RWPE2 (cell line): ENCODE results near the gene MEIOC.
"Not testable (repeated sequence)": the region's sequence is repeated elsewhere in the genome, so short reads cannot be mapped to it uniquely, and the experiment has no call there.

Source experiments
- ATAC-seq: fragments of 200-7000 bp; cut with Tn5 transposase; 3 replicates; pipeline ENCODE4 v1.9.1; 2021; ENCODE audit warnings: low read depth
- DNase-seq: peaks from one replicate; pipeline ENCODE4 v3.0.0-alpha.2; 2020; ENCODE audit warnings: low spot score
- H3K27ac ChIP-seq: fragments of 450-650 bp; 2 replicates; pipeline ENCODE4 v1.5.1; 2017; ENCODE audit warnings: mild to moderate bottlenecking; ENCODE audit not compliant: poor library complexity, severe bottlenecking
- H3K27me3 ChIP-seq: fragments of 250-450 bp; sonication (Bioruptor Pico); 2 replicates; pipeline ENCODE4 v1.5.1; 2021; ENCODE audit warnings: mild to moderate bottlenecking, moderate library complexity; ENCODE audit not compliant: insufficient read depth, poor library complexity, severe bottlenecking
- H3K36me3 ChIP-seq: fragments of 250-450 bp; sonication (Bioruptor Pico); 2 replicates; pipeline ENCODE4 v1.5.1; 2020; ENCODE audit warnings: low read depth, mild to moderate bottlenecking, moderate library complexity
- H3K4me1 ChIP-seq: fragments of 250-450 bp; sonication (Bioruptor Pico); 2 replicates; pipeline ENCODE4 v1.5.1; 2021; ENCODE audit warnings: mild to moderate bottlenecking, moderate library complexity; ENCODE audit not compliant: insufficient read depth, poor library complexity, severe bottlenecking
- H3K4me3 ChIP-seq: fragments of 250-450 bp; sonication (Bioruptor Pico); 2 replicates; pipeline ENCODE4 v1.5.1; 2021; ENCODE audit warnings: mild to moderate bottlenecking, moderate library complexity; ENCODE audit not compliant: severe bottlenecking
- H3K9me3 ChIP-seq: fragments of 250-450 bp; sonication (Bioruptor Pico); 2 replicates; pipeline ENCODE4 v1.5.1; 2021; ENCODE audit warnings: mild to moderate bottlenecking, moderate library complexity; ENCODE audit not compliant: severe bottlenecking
- TF ChIP-seq, protein P1 (sequence below): fragments of 450-650 bp; IDR thresholded peaks from one replicate; pipeline ENCODE4 v1.5.1; 2017; ENCODE audit warnings: mild to moderate bottlenecking, moderate library complexity; ENCODE audit not compliant: poor library complexity, severe bottlenecking

MEIOC gene

DNA sequence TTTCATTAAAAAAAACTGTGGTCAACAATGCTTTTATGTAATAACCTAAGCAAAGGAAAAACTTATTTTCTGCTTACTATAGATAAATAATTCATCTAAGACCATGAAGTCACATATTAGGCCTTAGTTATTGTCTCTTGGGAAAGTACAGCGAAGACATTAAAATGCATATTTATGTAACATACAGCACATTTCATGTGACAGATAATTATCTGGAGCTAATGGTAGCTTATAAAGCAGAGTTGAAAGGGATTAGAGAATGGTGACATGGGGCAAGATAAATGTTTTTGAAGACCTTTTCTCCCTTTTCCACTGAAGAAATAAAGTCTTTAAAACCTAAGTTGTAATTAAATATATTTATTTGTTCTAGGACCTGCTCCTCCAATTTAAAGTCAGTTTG is 9.7 kb downstream of the MEIOC start:
- DNase-seq: no peak
- no peaks in the 10 kb centered on the region for H3K4me1 ChIP-seq
- H3K27me3 ChIP-seq: no peaks in the 10 kb centered on the region
- no peak for ATAC-seq
- H3K36me3 ChIP-seq: peaks cover 39% of the 10 kb centered on the region
- no peak overlapping the region for H3K27ac ChIP-seq
- no peak overlapping the region for H3K4me3 ChIP-seq
- TF ChIP-seq, protein P1, sequence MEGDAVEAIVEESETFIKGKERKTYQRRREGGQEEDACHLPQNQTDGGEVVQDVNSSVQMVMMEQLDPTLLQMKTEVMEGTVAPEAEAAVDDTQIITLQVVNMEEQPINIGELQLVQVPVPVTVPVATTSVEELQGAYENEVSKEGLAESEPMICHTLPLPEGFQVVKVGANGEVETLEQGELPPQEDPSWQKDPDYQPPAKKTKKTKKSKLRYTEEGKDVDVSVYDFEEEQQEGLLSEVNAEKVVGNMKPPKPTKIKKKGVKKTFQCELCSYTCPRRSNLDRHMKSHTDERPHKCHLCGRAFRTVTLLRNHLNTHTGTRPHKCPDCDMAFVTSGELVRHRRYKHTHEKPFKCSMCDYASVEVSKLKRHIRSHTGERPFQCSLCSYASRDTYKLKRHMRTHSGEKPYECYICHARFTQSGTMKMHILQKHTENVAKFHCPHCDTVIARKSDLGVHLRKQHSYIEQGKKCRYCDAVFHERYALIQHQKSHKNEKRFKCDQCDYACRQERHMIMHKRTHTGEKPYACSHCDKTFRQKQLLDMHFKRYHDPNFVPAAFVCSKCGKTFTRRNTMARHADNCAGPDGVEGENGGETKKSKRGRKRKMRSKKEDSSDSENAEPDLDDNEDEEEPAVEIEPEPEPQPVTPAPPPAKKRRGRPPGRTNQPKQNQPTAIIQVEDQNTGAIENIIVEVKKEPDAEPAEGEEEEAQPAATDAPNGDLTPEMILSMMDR: no peak
- no peaks in the 10 kb centered on the region for H3K9me3 ChIP-seq

DNA sequence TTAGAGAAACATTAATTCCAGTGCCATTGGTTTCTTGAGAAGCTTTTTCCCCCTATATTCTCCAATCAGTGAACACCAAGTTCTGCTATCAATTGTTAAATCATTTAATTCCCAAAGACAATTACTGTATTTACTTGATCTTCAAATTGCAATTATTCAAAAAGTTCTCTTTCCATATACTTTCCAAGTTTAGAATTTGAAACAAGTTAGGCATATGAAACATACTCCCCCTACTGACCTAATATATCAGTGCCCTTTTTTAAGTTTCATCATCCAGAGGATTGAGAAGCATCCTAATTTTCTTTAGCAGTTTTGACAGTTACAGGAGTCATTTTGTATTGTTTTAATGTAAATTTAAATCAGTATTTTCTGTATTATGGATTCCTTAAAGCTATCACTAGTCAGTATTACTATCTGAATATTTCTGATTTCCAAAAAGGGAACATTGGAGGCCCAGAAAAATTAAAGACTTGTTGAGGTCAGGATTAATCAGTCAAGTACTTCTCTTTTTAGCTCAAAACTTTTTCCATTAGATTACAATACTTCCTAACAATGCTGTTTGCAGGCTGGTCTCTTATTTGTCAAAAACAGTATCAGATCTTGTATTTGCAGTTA is 16.3 kb downstream of the MEIOC start:
- no peak overlapping the region for H3K4me3 ChIP-seq
- peaks cover 24% of the 10 kb centered on the region for H3K36me3 ChIP-seq
- ATAC-seq (no peak), DNase-seq (no peak)
- TF ChIP-seq, protein P1: peak; percentile 79
- H3K9me3 ChIP-seq: no peaks in the 10 kb centered on the region
- H3K27ac ChIP-seq: no peak overlapping the region
- no peaks in the 10 kb centered on the region for H3K4me1 ChIP-seq
- no peaks in the 10 kb centered on the region for H3K27me3 ChIP-seq

DNA sequence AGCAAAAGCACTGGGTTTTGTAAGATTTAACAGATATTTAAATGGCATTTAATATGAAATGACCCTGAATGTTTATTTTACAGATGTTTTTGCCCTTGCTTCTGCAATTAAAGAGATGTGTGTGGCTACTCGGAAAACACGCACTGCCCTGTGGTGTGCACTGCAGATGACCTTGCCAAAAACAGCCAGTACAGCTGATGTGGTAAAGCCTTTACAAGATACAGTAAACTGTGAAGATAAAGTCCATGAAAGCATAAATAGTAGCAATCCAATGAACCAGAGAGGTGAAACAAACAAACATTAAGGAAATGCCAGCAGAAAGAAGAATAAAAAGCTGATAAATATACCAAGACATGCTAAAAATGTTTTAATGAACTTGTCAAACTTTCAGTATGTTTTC is 17.6 kb downstream of the MEIOC start:
- ATAC-seq (no peak), DNase-seq (no peak)
- Histone ChIP-seq H3K4me3 (no peak overlapping the region), H3K27me3 (no peaks in the 10 kb centered on the region), H3K36me3 (peaks cover 35% of the 10 kb centered on the region), H3K9me3 (no peaks in the 10 kb centered on the region), H3K27ac (no peak overlapping the region), H3K4me1 (no peaks in the 10 kb centered on the region)
- TF ChIP-seq, protein P1: no peak

DNA sequence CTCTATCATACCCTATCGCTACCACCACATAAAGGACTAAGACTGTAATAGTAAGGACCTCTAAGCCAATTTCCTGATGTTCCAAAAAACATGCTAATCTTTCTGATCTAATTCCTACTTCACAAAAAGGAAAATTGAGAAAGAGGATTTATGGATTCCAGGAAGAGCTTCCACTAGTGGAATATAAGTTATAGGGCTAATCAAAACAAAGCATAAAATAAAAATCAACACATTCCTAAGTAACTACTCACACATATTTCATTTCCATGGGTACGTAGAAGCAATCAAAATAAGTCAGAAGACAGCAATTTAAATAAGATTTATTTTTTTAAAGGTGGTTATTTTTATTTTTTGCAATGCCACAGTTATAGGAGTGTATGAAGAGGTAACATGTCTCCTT is 20.9 kb downstream of the MEIOC start:
- TF ChIP-seq, protein P1: no peak
- DNase-seq (no peak), ATAC-seq (peak; percentile 53; the same call in 1 of the 3 replicates)
- no peaks in the 10 kb centered on the region for H3K4me1 ChIP-seq
- H3K4me3 ChIP-seq: no peak overlapping the region
- no peaks in the 10 kb centered on the region for H3K27me3 ChIP-seq
- peaks cover 64% of the 10 kb centered on the region for H3K36me3 ChIP-seq
- peak overlapping the region; percentile 29 for H3K27ac ChIP-seq
- H3K9me3 ChIP-seq: no peaks in the 10 kb centered on the region

DNA sequence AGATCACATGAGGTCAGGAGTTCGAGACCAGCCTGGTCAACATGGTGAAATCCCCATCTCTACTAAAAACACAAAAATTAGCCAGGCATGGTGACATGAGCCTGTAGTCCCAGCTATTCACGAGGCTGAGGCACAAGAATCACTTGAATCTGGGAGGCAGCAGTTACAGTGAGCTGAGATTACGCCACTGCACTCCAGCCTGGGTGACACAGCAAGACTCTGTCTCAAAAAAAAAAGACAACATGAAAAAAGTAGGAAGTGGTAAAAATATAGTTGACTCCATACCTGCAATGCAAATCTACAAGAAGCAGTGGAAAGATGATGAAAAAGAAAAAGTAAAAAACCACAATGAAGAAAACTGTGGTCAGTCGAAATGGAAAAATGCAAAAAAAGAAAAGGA is 27.0 kb downstream of the MEIOC start:
- not testable (repeated sequence) for ATAC-seq, H3K4me3 ChIP-seq, H3K27ac ChIP-seq, H3K4me1 ChIP-seq, H3K9me3 ChIP-seq, DNase-seq, H3K27me3 ChIP-seq
- H3K36me3 ChIP-seq: peaks cover 69% of the 10 kb centered on the region
